K562 (cell line): ENCODE data around the gene ARHGEF3. TPM values are rescaled to one million over a fixed set of nuclear protein-coding genes. Genes with fewer than 3 reads are reported as not detected.

ENCODE experiments used
- ATAC-seq: fragments of 200-7000 bp; cut with Tn5 transposase; 3 replicates; pipeline ENCODE4 v1.9.1; 2020; ENCODE audit warnings: moderate library complexity
- BruUV-seq: library from RNA; stranded (reverse); fragments of 400-500 nt; replicated peaks from 2 replicates; lab custom pipeline; 2021; lab: Mats Ljungman, UMichigan
- CTCF ChIA-PET: fragments of 300-600 bp; formaldehyde crosslinking; extraction: SDS; loops from one replicate; lab custom pipeline; 2021; ENCODE audit warnings: low intra/inter-chr PET ratio; lab: Yijun Ruan, JAX
- POLR2A ChIA-PET: fragments of 300-600, 350-650 bp; sonication (Branson Sonifier 250); formaldehyde crosslinking; extraction: SDS; loops from one replicate; lab custom pipeline; 2021; ENCODE audit warnings: antibody characterized with exemption, inconsistent platforms; lab: Yijun Ruan, JAX
- DNase-seq, 4 experiments: peaks; one replicate each; pipeline versions ENCODE4 v3.0.0 to v3.0.0-alpha.2; 2011 to 2018; ENCODE audit warnings: low spot score in 3 of 4, mixed read lengths in 3 of 4; ENCODE audit errors: extremely low read depth in 1 of 4
- FAIRE-seq: peaks from 2 replicates; lab custom pipeline; 2011; peaks lifted over from hg19 to GRCh38; lab: Jason Lieb, UNC
- H2AFZ ChIP-seq: 2 replicates; pipeline ENCODE4 v1.6.0; 2011; ENCODE audit warnings: low read depth, low read length, control low read depth, inconsistent platforms
- H3K27ac ChIP-seq: fragments of 200-600 bp; 3 replicates; pipeline ENCODE4 v1.8.0; 2011; ENCODE audit warnings: low read depth, mild to moderate bottlenecking, control low read depth, inconsistent platforms, low read length, moderate library complexity, mixed read lengths; ENCODE audit errors: extremely low read depth
- H3K27me3 ChIP-seq, 2 experiments: fragments of 300-600 bp in 1 of 2; 2 replicates in 1 of 2; 3 replicates in 1 of 2; pipeline versions ENCODE4 v1.6.0 to v1.8.0; 2011; ENCODE audit warnings: inconsistent platforms in 2 of 2, low read length in 2 of 2, mild to moderate bottlenecking in 1 of 2, mixed read lengths in 1 of 2, moderate library complexity in 1 of 2; ENCODE audit not compliant: control insufficient read depth in 2 of 2, insufficient read depth in 2 of 2
- H3K36me3 ChIP-seq: fragments of 300-600 bp; 3 replicates; pipeline ENCODE4 v1.8.0; 2011; ENCODE audit warnings: mild to moderate bottlenecking, low read length, inconsistent platforms; ENCODE audit not compliant: control insufficient read depth, insufficient read depth
- H3K4me1 ChIP-seq, 2 experiments: fragments of 200-600 bp in 1 of 2; replicated peaks in 1 of 2; 2 replicates in 1 of 2; 3 replicates in 1 of 2; pipeline versions ENCODE4 v1.5.1 to v1.8.0; 2011; ENCODE audit warnings: inconsistent platforms in 2 of 2, low read length in 2 of 2, mild to moderate bottlenecking in 1 of 2, mixed read lengths in 1 of 2, moderate library complexity in 1 of 2; ENCODE audit not compliant: control insufficient read depth in 2 of 2, insufficient read depth in 2 of 2
- H3K4me2 ChIP-seq: 2 replicates; pipeline ENCODE4 v1.6.1; 2011; ENCODE audit warnings: low read length, control low read depth, inconsistent platforms, mixed read lengths; ENCODE audit not compliant: insufficient read depth
- H3K4me3 ChIP-seq: fragments of 200-600 bp; sonication (generic), shearing (Covaris generic); 2 replicates; pipeline ENCODE4 v1.5.1; 2016; ENCODE audit warnings: control low read depth, inconsistent platforms
- H3K79me2 ChIP-seq: fragments of 200-600 bp; 3 replicates; pipeline ENCODE4 v1.8.0; 2011; ENCODE audit warnings: low read length, inconsistent platforms; ENCODE audit not compliant: control insufficient read depth, insufficient read depth
- H3K9ac ChIP-seq, 2 experiments: 2 replicates each; pipeline versions ENCODE4 v1.6.0 to v1.6.1; 2011; ENCODE audit warnings: low read depth in 2 of 2, low read length in 2 of 2, control low read depth in 1 of 2, inconsistent platforms in 1 of 2, mild to moderate bottlenecking in 1 of 2, mixed read lengths in 1 of 2; ENCODE audit not compliant: insufficient read depth in 1 of 2
- H3K9me1 ChIP-seq: one replicate; pipeline ENCODE4 v1.6.0; 2011; ENCODE audit warnings: inconsistent platforms, mild to moderate bottlenecking, low read length, moderate library complexity; ENCODE audit not compliant: control insufficient read depth, insufficient read depth
- H3K9me3 ChIP-seq: replicated peaks from 2 replicates; pipeline ENCODE4 v1.5.1; 2011; ENCODE audit warnings: low read depth, low read length, inconsistent platforms; ENCODE audit not compliant: control insufficient read depth, insufficient read depth
- H4K20me1 ChIP-seq: replicated peaks from 2 replicates; pipeline ENCODE4 v1.6.1; 2011; ENCODE audit warnings: low read length, inconsistent platforms, mixed read lengths; ENCODE audit not compliant: control insufficient read depth, insufficient read depth
- ERF ChIP-seq: fragments of 450-650 bp; formaldehyde crosslinking; IDR thresholded peaks from 2 replicates; pipeline ENCODE4 v1.4.0; 2020; ENCODE audit warnings: mild to moderate bottlenecking, mixed read lengths
- PTRF ChIP-seq: fragments of 450-650 bp; IDR thresholded peaks from 2 replicates; pipeline ENCODE4 v1.6.1; 2016; ENCODE audit warnings: mild to moderate bottlenecking, missing genetic modification characterization, missing compliant biosample characterization
- RBM34 ChIP-seq: fragments of 200-400 bp; formaldehyde crosslinking; IDR thresholded peaks from 2 replicates; pipeline ENCODE4 v1.6.1; 2018; ENCODE audit warnings: low read length, borderline replicate concordance; ENCODE audit not compliant: insufficient read depth
- YY1 ChIP-seq, 3 experiments: IDR thresholded peaks; 2 replicates each; pipeline ENCODE4 v1.6.1; 2011; ENCODE audit warnings: low read length in 2 of 3, mild to moderate bottlenecking in 2 of 3, moderate library complexity in 2 of 3, borderline replicate concordance in 1 of 3, control low read depth in 1 of 3, low read depth in 1 of 3; ENCODE audit not compliant: insufficient read depth in 3 of 3, insufficient replicate concordance in 2 of 3, control insufficient read depth in 1 of 3, insufficient read length in 1 of 3; ENCODE audit errors: extremely low read depth in 1 of 3
- ZNF12 ChIP-seq: sonication (generic); formaldehyde crosslinking; IDR thresholded peaks from 2 replicates; pipeline ENCODE4 v1.4.0; 2020; ENCODE audit warnings: mild to moderate bottlenecking, missing genetic modification reagents
- WGBS: fragments of 100-300 bp; shearing (Covaris generic); methylation state at CpG from one replicate; pipeline ENCODE4 v1.1.6; 2016; ENCODE audit warnings: low coverage, mixed read lengths; ENCODE audit not compliant: insufficient coverage; ENCODE audit errors: missing lambda C conversion rate; 5-methylcytosine and 5-hydroxymethylcytosine counted together
- in situ Hi-C: fragments of 300-500 bp; cut with MboI; formaldehyde crosslinking; loops from 4 replicates; pipeline ENCODE4 v1.15.0; 2018; ENCODE audit warnings: inconsistent platforms, mixed read lengths
- intact Hi-C: fragments of 100-400 bp; cut with micrococcal nuclease; formaldehyde crosslinking; loops from 2 replicates; pipeline ENCODE4 v1.14.2; 2022
- polyA plus RNA-seq, 8 experiments: library from polyadenylated mRNA; depleted of rRNA in 4 of 8; stranded (reverse) in 5 of 8; unstranded in 3 of 8; fragments of >200 nt; fragmentation: Nextera tagmentation in 2 of 8; fragmentation: Illumina TruSeq in 1 of 8; extraction: Ambion mirVana in 2 of 8; extraction: Trizol in 1 of 8; gene quantifications; 2 replicates each; pipeline versions ENCODE4 v1.2.1 to v1.2.3, GENCODE V29; 2011 to 2014; ENCODE audit warnings: inconsistent platforms in 1 of 8, missing spikeins in 1 of 8
- total RNA-seq, 7 experiments: library from RNA; depleted of rRNA in 6 of 7; stranded (reverse); fragments of >200 nt in 6 of 7; fragmentation: Illumina TruSeq in 2 of 7; extraction: Trizol in 2 of 7; gene quantifications; 2 replicates each; pipeline versions ENCODE4 v1.2.1 to v1.2.3, GENCODE V29; 2011 to 2021; ENCODE audit warnings: low replicate concordance in 1 of 7
- TF ChIP-seq, protein P1 (sequence below): fragments of 450-650 bp; IDR thresholded peaks from 2 replicates; pipeline ENCODE4 v1.6.1; 2016; ENCODE audit warnings: low read depth, mild to moderate bottlenecking, moderate library complexity
- TF ChIP-seq, protein P2 (sequence below): sonication (generic); formaldehyde crosslinking; IDR thresholded peaks from 2 replicates; pipeline ENCODE4 v1.8.1; 2023; ENCODE audit warnings: mild to moderate bottlenecking, missing genetic modification reagents

Gene ARHGEF3
- total and polyA plus RNA-seq, 9 of the 15 experiments (the other 6 are each of a cell fraction or from before 2014, with no cell fraction given), result 0.77 to 2.7 (median 1.4) TPM

DNA sequence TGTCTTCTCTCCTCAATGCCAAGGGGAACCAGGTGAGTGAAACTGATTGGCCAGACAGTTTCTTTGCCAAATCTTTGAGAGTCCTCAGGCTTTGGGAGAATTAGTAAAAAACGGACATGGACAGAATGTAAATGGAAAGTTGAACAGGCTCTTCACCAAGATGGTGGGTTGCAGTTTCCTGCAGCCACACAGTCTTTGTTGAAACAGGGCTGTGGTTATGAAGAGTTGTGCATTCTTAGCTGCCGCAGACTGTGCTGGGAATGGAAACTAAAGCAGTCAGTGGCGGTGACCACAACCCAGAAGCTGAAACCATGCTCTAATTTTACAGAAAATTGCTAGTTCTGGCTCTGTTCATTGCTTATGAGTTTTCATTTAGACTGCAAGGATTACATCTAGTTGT is 76.6 kb downstream of the ARHGEF3 start:
- intact Hi-C loops, result no loop called here
- TF ChIP-seq PTRF (no peak), ERF (CRISPR knock-in tag) (no peak), ZNF12 (no peak), YY1 (IDR thresholded peaks at IDR 0.05; ENCODE audit: borderline replicate concordance in 1 of 3, control insufficient read depth in 1 of 3, extremely low read depth in 1 of 3, insufficient read depth in 3 of 3, insufficient read length in 1 of 3, insufficient replicate concordance in 2 of 3, low read depth in 1 of 3, low read length in 2 of 3) (peak in 1 of 3 experiments; percentile 28), RBM34 (no peak)
- TF ChIP-seq, protein P1, sequence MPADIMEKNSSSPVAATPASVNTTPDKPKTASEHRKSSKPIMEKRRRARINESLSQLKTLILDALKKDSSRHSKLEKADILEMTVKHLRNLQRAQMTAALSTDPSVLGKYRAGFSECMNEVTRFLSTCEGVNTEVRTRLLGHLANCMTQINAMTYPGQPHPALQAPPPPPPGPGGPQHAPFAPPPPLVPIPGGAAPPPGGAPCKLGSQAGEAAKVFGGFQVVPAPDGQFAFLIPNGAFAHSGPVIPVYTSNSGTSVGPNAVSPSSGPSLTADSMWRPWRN, result no peak
- TF ChIP-seq, protein P2, sequence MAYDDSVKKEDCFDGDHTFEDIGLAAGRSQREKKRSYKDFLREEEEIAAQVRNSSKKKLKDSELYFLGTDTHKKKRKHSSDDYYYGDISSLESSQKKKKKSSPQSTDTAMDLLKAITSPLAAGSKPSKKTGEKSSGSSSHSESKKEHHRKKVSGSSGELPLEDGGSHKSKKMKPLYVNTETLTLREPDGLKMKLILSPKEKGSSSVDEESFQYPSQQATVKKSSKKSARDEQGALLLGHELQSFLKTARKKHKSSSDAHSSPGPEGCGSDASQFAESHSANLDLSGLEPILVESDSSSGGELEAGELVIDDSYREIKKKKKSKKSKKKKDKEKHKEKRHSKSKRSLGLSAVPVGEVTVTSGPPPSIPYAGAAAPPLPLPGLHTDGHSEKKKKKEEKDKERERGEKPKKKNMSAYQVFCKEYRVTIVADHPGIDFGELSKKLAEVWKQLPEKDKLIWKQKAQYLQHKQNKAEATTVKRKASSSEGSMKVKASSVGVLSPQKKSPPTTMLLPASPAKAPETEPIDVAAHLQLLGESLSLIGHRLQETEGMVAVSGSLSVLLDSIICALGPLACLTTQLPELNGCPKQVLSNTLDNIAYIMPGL (CRISPR knock-in tag), result no peak
- ATAC-seq (no peak), FAIRE-seq (no peak), DNase-seq (no peak)
- no peaks in the 10 kb centered on the region for H3K9me3 ChIP-seq
- no peak overlapping the region for H3K4me2 ChIP-seq
- H3K27ac ChIP-seq, result no peak overlapping the region
- H3K36me3 ChIP-seq, result no peaks in the 10 kb centered on the region
- no TSS peak for BruUV-seq
- H3K4me1 ChIP-seq, result no peaks in the 10 kb centered on the region; a peak in 1 of 5 replicates
- no peak overlapping the region for H2AFZ ChIP-seq
- no peaks in the 10 kb centered on the region for H3K9me1 ChIP-seq
- H3K27me3 ChIP-seq, result no peaks in the 10 kb centered on the region
- no peak overlapping the region for H3K9ac ChIP-seq
- ChIA-PET POLR2A (interaction anchor here (0.7 kb wide), 1 partner anchor 321 kb away, joined by 3 read pairs; no protein-coding TSS in a partner anchor), CTCF (no interaction called here)
- no peaks in the 10 kb centered on the region for H4K20me1 ChIP-seq
- in situ Hi-C loops, result no loop called here
- 23% methylated on average over 3 of the region's 3 CpGs for WGBS
- H3K79me2 ChIP-seq, result no peaks in the 10 kb centered on the region
- no peak overlapping the region for H3K4me3 ChIP-seq
